ENCODE data around the gene CCK.

GRCh38 chr3:42214064-42214463, 51.9 kb downstream of the CCK start:
- TF ChIP-seq EZH2phosphoT487 (IDR thresholded peaks at IDR 0.05; ENCODE audit: insufficient read depth, low read depth) (no peak), EZH2 (IDR thresholded peaks at IDR 0.05; ENCODE audit: insufficient read depth, poor library complexity, severe bottlenecking) (no peak)

Data from GM23248 (cell line).